HFFc6 (cell line): ENCODE data around the gene COA6. TPM values are rescaled to one million over a fixed set of nuclear protein-coding genes. Genes with fewer than 3 reads are reported as not detected.
A peak's percentile ranks its signal among the peaks of the same experiment; 100 is the strongest.
"Not testable (repeated sequence)": the region's sequence is repeated elsewhere in the genome, so short reads cannot be mapped to it uniquely, and the experiment has no call there.

Experiments used
- DNase-seq: peaks from one replicate; pipeline ENCODE4 v3.0.0-alpha.2; 2018
- H3K27ac Mint-ChIP-seq: 2 replicates; pipeline ENCODE4 v1.8.0; 2020; ENCODE audit warnings: mild to moderate bottlenecking, mixed read lengths
- H3K27me3 Mint-ChIP-seq: 2 replicates; pipeline ENCODE4 v1.8.0; 2021; ENCODE audit warnings: mild to moderate bottlenecking, moderate library complexity, mixed read lengths; ENCODE audit not compliant: insufficient read depth
- H3K36me3 Mint-ChIP-seq: 2 replicates; pipeline ENCODE4 v1.8.0; 2021; ENCODE audit warnings: low read depth, mixed read lengths
- H3K4me1 Mint-ChIP-seq: 2 replicates; pipeline ENCODE4 v1.8.0; 2020; ENCODE audit warnings: low read depth, mixed read lengths
- H3K4me3 Mint-ChIP-seq: 2 replicates; pipeline ENCODE4 v1.8.0; 2020; ENCODE audit warnings: mild to moderate bottlenecking, moderate library complexity, mixed read lengths
- H3K9me3 Mint-ChIP-seq: 2 replicates; pipeline ENCODE4 v1.8.0; 2020; ENCODE audit warnings: mild to moderate bottlenecking, mixed read lengths
- total RNA-seq, 6 experiments: library from RNA; stranded (reverse); fragmentation: NEBNext Ultra II Directional; extraction: Animal tissue kit (Norgen Biotek cat#: 25700); gene quantifications; 2 replicates in 1 of 6; 3 replicates in 5 of 6; pipeline ENCODE4 v1.2.3, GENCODE V29; 2021
- TF ChIP-seq, protein P1 (sequence below): fragments of 200-600 bp; sonication (generic); IDR thresholded peaks from 2 replicates; pipeline ENCODE4 v1.5.0; 2021; ENCODE audit warnings: antibody characterized with exemption, mild to moderate bottlenecking

COA6 gene
- total RNA-seq, 6 experiments from 2014 or later, result 23.2 to 33.5 (median 29.0) TPM

DNA sequence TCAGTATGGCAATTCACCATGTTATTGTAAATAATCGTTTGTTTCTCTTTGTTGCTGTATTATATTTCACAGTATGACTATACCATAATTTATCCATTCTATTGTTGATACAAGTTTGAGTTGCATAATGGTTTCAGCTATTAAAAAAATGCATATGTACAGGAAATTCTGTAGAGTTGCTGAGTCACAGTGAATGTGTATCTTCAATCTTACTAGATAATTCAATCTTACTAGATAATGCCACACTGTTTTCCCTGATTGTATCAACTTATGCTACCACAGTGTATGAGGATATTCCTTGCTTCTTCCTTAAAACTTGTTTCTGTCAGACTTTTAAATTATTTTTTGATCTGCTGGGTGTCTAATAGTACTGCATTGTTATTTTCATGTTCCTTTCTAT is 3.5 kb upstream of the COA6 start:
- Mint-ChIP-seq H3K9me3 (no peaks in the 10 kb centered on the region), H3K4me1 (peaks cover 42% of the 10 kb centered on the region), H3K27me3 (no peaks in the 10 kb centered on the region; the same call in 1 of the 2 replicates), H3K4me3 (peak overlapping the region; percentile 8; the same call in 1 of the 2 replicates), H3K27ac (peak overlapping the region; percentile 88), H3K36me3 (0 out of 2 replicates have a peak, but pooled peaks cover 4% of the 10 kb centered on the region)
- peak; percentile 17 for DNase-seq
- TF ChIP-seq, protein P1, sequence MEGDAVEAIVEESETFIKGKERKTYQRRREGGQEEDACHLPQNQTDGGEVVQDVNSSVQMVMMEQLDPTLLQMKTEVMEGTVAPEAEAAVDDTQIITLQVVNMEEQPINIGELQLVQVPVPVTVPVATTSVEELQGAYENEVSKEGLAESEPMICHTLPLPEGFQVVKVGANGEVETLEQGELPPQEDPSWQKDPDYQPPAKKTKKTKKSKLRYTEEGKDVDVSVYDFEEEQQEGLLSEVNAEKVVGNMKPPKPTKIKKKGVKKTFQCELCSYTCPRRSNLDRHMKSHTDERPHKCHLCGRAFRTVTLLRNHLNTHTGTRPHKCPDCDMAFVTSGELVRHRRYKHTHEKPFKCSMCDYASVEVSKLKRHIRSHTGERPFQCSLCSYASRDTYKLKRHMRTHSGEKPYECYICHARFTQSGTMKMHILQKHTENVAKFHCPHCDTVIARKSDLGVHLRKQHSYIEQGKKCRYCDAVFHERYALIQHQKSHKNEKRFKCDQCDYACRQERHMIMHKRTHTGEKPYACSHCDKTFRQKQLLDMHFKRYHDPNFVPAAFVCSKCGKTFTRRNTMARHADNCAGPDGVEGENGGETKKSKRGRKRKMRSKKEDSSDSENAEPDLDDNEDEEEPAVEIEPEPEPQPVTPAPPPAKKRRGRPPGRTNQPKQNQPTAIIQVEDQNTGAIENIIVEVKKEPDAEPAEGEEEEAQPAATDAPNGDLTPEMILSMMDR, result no peak

DNA sequence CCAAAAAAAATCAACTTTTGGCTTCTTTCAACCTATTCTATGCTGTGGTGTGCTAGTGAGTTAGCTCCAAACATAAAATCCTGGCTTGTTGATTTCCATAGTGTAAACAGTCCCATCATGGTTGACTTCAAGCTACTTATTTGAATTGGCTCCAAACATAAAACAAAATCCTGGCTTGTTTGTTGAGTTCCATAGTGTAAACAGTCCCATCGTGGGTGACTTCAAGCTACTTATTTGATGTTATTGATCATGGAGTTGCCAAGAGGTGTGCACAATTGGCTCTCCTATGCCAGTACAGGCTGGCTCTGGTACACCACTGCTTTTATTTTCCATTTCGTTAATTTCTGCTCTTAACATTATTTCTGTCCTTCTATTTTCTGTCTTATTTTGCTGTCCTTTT is 1.8 kb upstream of the COA6 start:
- TF ChIP-seq, protein P1, result no peak
- peak overlapping the region; percentile 99 for H3K27ac Mint-ChIP-seq
- H3K36me3 Mint-ChIP-seq, result peaks cover 13% of the 10 kb centered on the region
- no peak for DNase-seq
- H3K27me3 Mint-ChIP-seq, result no peaks in the 10 kb centered on the region; the same call in 1 of the 2 replicates
- no peak overlapping the region; the same call in none of the 2 replicates for H3K4me3 Mint-ChIP-seq
- no peaks in the 10 kb centered on the region for H3K9me3 Mint-ChIP-seq
- H3K4me1 Mint-ChIP-seq, result peaks cover 48% of the 10 kb centered on the region

DNA sequence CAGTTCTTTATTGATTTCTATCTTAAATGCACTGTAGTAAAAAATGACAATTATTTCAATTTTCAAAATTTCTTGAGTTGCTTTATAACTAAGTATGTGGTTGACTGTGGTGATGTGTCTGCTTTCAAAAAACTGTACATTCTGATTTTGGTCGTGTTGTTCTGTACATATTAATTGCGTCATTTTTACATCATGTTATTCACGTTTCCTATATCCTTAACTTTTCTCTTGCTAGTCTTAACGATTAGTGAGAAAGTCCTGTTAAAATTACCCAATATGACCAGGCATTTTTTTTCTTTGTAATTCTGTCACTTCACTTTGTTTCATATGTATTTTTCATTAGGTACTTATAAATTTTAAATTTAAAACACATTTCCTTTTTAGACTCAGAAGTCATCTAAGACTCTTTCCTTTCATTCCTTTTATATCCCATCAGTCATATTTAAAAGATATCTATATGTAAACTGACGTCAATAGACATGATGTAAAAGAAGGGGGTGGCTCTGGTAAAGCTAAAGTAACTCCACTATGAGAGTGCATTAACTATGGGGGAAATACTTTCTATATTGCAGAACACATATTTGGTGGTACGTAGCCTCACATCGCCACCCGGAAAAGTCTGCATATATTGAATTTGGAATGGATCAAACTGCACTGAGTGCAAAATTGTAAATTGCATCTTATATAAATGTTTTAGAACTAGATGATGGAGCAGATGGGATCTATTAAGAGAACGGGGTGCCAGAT is 1.1 kb upstream of the COA6 start:
- no peak for DNase-seq
- Mint-ChIP-seq H3K36me3 (peaks cover 18% of the 10 kb centered on the region), H3K9me3 (no peaks in the 10 kb centered on the region), H3K27me3 (no peaks in the 10 kb centered on the region; the same call in 1 of the 2 replicates), H3K27ac (peak overlapping the region; percentile 99), H3K4me3 (peak overlapping the region; percentile 100), H3K4me1 (peaks cover 48% of the 10 kb centered on the region)
- TF ChIP-seq, protein P1, result no peak

DNA sequence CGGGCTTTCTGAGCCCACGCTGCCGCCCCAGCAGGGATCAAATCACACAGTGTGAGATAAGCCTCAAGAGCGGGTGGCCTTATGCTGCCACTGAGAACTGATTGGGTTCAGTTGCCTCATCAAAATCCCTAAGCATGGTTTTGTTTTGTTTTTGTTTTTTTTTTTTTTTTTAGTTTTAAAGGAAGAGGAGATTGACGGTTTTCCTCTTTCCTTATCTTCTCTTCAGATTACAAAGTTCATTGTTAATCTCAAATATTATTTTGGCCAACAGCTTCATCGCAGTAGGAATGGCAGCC is 651 bp downstream of the COA6 start:
- Mint-ChIP-seq H3K36me3 (peaks cover 34% of the 10 kb centered on the region), H3K4me1 (peaks cover 39% of the 10 kb centered on the region), H3K9me3 (no peaks in the 10 kb centered on the region), H3K27ac (peak overlapping the region; percentile 99), H3K4me3 (peak overlapping the region; percentile 100), H3K27me3 (no peaks in the 10 kb centered on the region; the same call in 1 of the 2 replicates)
- TF ChIP-seq, protein P1, result no peak
- no peak for DNase-seq

DNA sequence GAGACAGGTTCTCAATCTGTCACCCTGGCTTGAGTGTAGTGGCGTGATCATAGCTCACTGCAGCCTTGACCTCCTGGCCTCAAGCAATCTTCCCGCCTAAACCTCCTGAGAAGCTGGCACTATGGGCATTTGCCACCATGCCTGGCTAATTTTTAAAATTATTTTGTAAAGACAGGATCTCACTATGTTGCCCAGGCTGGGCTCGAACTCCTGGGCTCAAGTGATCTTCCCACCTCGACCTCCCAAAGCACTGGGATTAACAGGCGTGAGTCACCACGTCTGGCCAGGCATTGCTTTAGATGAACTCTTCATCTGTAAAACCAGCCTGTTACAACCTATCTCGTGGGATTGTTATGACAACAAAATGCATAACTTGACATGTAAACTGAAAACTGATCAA is 2.4 kb downstream of the COA6 start:
- peaks cover 41% of the 10 kb centered on the region for H3K36me3 Mint-ChIP-seq
- TF ChIP-seq, protein P1, result no peak
- no peak for DNase-seq
- no peaks in the 10 kb centered on the region for H3K9me3 Mint-ChIP-seq
- no peak overlapping the region for H3K4me3 Mint-ChIP-seq
- peaks cover 25% of the 10 kb centered on the region for H3K4me1 Mint-ChIP-seq
- H3K27ac Mint-ChIP-seq, result no peak overlapping the region
- H3K27me3 Mint-ChIP-seq, result no peaks in the 10 kb centered on the region; the same call in 1 of the 2 replicates

DNA sequence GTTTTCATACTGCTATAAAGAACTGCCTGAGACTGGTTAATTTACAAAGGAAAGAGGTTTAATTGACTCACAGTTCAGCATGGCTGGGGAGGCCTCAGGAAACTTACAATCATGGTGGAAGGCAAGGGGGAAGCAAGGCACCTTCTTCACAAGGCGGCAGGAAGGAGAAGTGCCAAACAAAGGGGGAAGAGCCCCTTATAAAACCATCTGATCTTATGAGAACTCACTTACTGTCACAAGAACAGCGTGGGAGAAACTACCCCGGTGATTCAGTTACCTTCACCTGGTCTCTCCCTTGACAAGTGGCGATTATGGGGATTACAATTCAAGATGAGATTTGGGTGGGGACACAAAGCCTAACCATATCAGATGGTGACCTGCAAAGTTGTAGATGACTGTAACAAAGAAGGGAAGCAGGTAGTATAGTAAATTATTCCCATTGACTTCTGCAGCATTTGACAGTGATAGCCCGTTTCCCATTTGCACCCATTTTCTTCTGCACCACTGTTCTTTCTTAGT is 6.4 kb downstream of the COA6 start:
- H3K27ac Mint-ChIP-seq, H3K27me3 Mint-ChIP-seq, DNase-seq, H3K9me3 Mint-ChIP-seq, H3K4me3 Mint-ChIP-seq, H3K4me1 Mint-ChIP-seq: not testable (repeated sequence)
- H3K36me3 Mint-ChIP-seq, result peaks cover 37% of the 10 kb centered on the region
